Activated CD4-positive, alpha-beta T cell treated with anti-CD3 and anti-CD28 coated beads, Interleukin-2, amount 10 ng/mL, durations not matched to agents 7 days and 5 days (primary cell): Measurements from ENCODE around the gene LMTK2. TPM values are rescaled to one million over a fixed set of nuclear protein-coding genes. Genes with fewer than 3 reads are reported as not detected.
"Not testable (repeated sequence)": the region's sequence is repeated elsewhere in the genome, so short reads cannot be mapped to it uniquely, and the experiment has no call there.

Source experiments
- CTCF ChIA-PET: fragments of 350-600 bp; sonication (Branson Sonifier 250); formaldehyde crosslinking; loops from one replicate; lab custom pipeline; 2021; ENCODE audit warnings: antibody characterized with exemption; lab: Charles Lee
- POLR2A ChIA-PET: fragments of 350-600 bp; sonication (Branson Sonifier 250); formaldehyde crosslinking; loops from one replicate; lab custom pipeline; 2021; ENCODE audit warnings: antibody characterized with exemption; lab: Charles Lee
- DNase-seq: peaks from one replicate; pipeline ENCODE4 v3.0.0-alpha.2; 2020
- H3K27ac Mint-ChIP-seq: one replicate; pipeline ENCODE4 v1.8.0; 2021; ENCODE audit warnings: mild to moderate bottlenecking, moderate library complexity, mixed read lengths
- H3K27me3 Mint-ChIP-seq: one replicate; pipeline ENCODE4 v1.8.0; 2021; ENCODE audit warnings: mixed read lengths
- H3K36me3 Mint-ChIP-seq: one replicate; pipeline ENCODE4 v1.8.0; 2021; ENCODE audit warnings: low read depth, mixed read lengths
- H3K4me1 Mint-ChIP-seq: one replicate; pipeline ENCODE4 v1.8.0; 2021; ENCODE audit warnings: mixed read lengths
- H3K4me3 Mint-ChIP-seq: one replicate; pipeline ENCODE4 v1.8.0; 2021; ENCODE audit warnings: mild to moderate bottlenecking, moderate library complexity, mixed read lengths
- H3K9me3 Mint-ChIP-seq: one replicate; pipeline ENCODE4 v1.8.0; 2021; ENCODE audit warnings: mixed read lengths
- total RNA-seq, 2 experiments: library from RNA; stranded (reverse); gene quantifications; one replicate each; pipeline ENCODE4 v1.2.3, GENCODE V29; 2021

LMTK2 gene
- total RNA-seq, 2 experiments from 2014 or later = 12.8 to 15.5 TPM

- H3K9me3 Mint-ChIP-seq = peaks cover 7% of the 10 kb centered on the region
- no peak overlapping the region for H3K27ac Mint-ChIP-seq
- H3K4me1 Mint-ChIP-seq = peaks cover 31% of the 10 kb centered on the region
- H3K36me3 Mint-ChIP-seq = peaks cover 18% of the 10 kb centered on the region
- POLR2A ChIA-PET = no interaction called here
- no peak overlapping the region for H3K4me3 Mint-ChIP-seq
- H3K27me3 Mint-ChIP-seq = no peaks in the 10 kb centered on the region
- CTCF ChIA-PET = interaction anchor here (0.8 to 2.0 kb wide), 7 partner anchors 8 to 68 kb away, joined by 3 to 9 read pairs (median 4); no protein-coding TSS in a partner anchor
- no peak for DNase-seq
Observed at GRCh38 chr7:98110249-98111022, 3.8 kb downstream of the LMTK2 start.

GRCh38 chr7:98112077-98112476 is 5.4 kb downstream of the LMTK2 start:
- DNase-seq = no peak
- Mint-ChIP-seq H3K4me3 (no peak overlapping the region), H3K4me1 (peaks cover 29% of the 10 kb centered on the region), H3K27me3 (no peaks in the 10 kb centered on the region), H3K36me3 (peaks cover 18% of the 10 kb centered on the region), H3K9me3 (peaks cover 7% of the 10 kb centered on the region), H3K27ac (no peak overlapping the region)
- ChIA-PET POLR2A (no interaction called here), CTCF (interaction anchor here (1.4 to 2.0 kb wide), 2 partner anchors 20 to 56 kb away, joined by 3 to 8 read pairs; no protein-coding TSS in a partner anchor)

GRCh38 chr7:98115746-98116525 is 9.3 kb downstream of the LMTK2 start:
- Mint-ChIP-seq H3K27me3 (no peaks in the 10 kb centered on the region), H3K36me3 (peaks cover 18% of the 10 kb centered on the region), H3K4me1 (peaks cover 12% of the 10 kb centered on the region), H3K4me3 (no peak overlapping the region), H3K9me3 (peaks cover 7% of the 10 kb centered on the region), H3K27ac (no peak overlapping the region)
- ChIA-PET POLR2A (no interaction called here), CTCF (interaction anchor here (0.6 kb wide), 1 partner anchor 577 kb away, joined by 3 read pairs; no protein-coding TSS in a partner anchor)
- no peak for DNase-seq

GRCh38 chr7:98116656-98117461 is 10.2 kb downstream of the LMTK2 start:
- Mint-ChIP-seq H3K36me3 (peaks cover 18% of the 10 kb centered on the region), H3K4me1 (peaks cover 12% of the 10 kb centered on the region), H3K9me3 (peaks cover 7% of the 10 kb centered on the region), H3K4me3 (no peak overlapping the region), H3K27ac (no peak overlapping the region), H3K27me3 (no peaks in the 10 kb centered on the region)
- CTCF ChIA-PET = interaction anchor here (0.7 kb wide), 1 partner anchor 15 kb away, joined by 3 read pairs; no protein-coding TSS in a partner anchor
- DNase-seq = no peak
- POLR2A ChIA-PET = interaction anchor here (0.6 kb wide), 1 partner anchor 65 kb away, joined by 7 read pairs; no protein-coding TSS in a partner anchor

- no peaks in the 10 kb centered on the region for H3K27me3 Mint-ChIP-seq
- no peak overlapping the region for H3K27ac Mint-ChIP-seq
- ChIA-PET CTCF (interaction anchor here (0.6 to 2.0 kb wide), 4 partner anchors 9 to 76 kb away, joined by 4 to 8 read pairs (median 5); no protein-coding TSS in a partner anchor), POLR2A (interaction anchor here (0.6 kb wide), 1 partner anchor 74 kb away, joined by 7 read pairs; no protein-coding TSS in a partner anchor)
- no peaks in the 10 kb centered on the region for H3K9me3 Mint-ChIP-seq
- peaks cover 4% of the 10 kb centered on the region for H3K4me1 Mint-ChIP-seq
- peaks cover 3% of the 10 kb centered on the region for H3K36me3 Mint-ChIP-seq
- no peak overlapping the region for H3K4me3 Mint-ChIP-seq
- DNase-seq = no peak
Observed at GRCh38 chr7:98119256-98119918, 12.7 kb downstream of the LMTK2 start.

- no peak for DNase-seq
- no peaks in the 10 kb centered on the region for H3K36me3 Mint-ChIP-seq
- peaks cover 1% of the 10 kb centered on the region for H3K4me1 Mint-ChIP-seq
- H3K4me3 Mint-ChIP-seq = no peak overlapping the region
- no peaks in the 10 kb centered on the region for H3K9me3 Mint-ChIP-seq
- H3K27ac Mint-ChIP-seq = no peak overlapping the region
- POLR2A ChIA-PET = no interaction called here
- CTCF ChIA-PET = interaction anchor here (1.0 to 2.0 kb wide), 2 partner anchors 10 to 13 kb away, joined by 3 to 8 read pairs; no protein-coding TSS in a partner anchor
- H3K27me3 Mint-ChIP-seq = no peaks in the 10 kb centered on the region
Observed at GRCh38 chr7:98120559-98120958, 13.9 kb downstream of the LMTK2 start.

GRCh38 chr7:98121388-98121787 is 14.7 kb downstream of the LMTK2 start:
- H3K4me1 Mint-ChIP-seq, H3K27ac Mint-ChIP-seq, POLR2A ChIA-PET, H3K9me3 Mint-ChIP-seq, DNase-seq, H3K36me3 Mint-ChIP-seq, H3K4me3 Mint-ChIP-seq, H3K27me3 Mint-ChIP-seq: not testable (repeated sequence)
- CTCF ChIA-PET = interaction anchor here (1.0 to 1.8 kb wide), 2 partner anchors 9 to 11 kb away, joined by 3 to 4 read pairs; no protein-coding TSS in a partner anchor

GRCh38 chr7:98123365-98123696 is 16.7 kb downstream of the LMTK2 start:
- DNase-seq = no peak
- ChIA-PET CTCF (no interaction called here), POLR2A (no interaction called here)
- Mint-ChIP-seq H3K27ac (no peak overlapping the region), H3K4me1 (peaks cover 1% of the 10 kb centered on the region), H3K4me3 (no peak overlapping the region), H3K36me3 (no peaks in the 10 kb centered on the region), H3K9me3 (no peaks in the 10 kb centered on the region), H3K27me3 (no peaks in the 10 kb centered on the region)

- H3K9me3 Mint-ChIP-seq = no peaks in the 10 kb centered on the region
- CTCF ChIA-PET = no interaction called here
- no peak overlapping the region for H3K4me3 Mint-ChIP-seq
- POLR2A ChIA-PET = no interaction called here
- no peak for DNase-seq
- peaks cover 3% of the 10 kb centered on the region for H3K27me3 Mint-ChIP-seq
- H3K27ac Mint-ChIP-seq = no peak overlapping the region
- H3K4me1 Mint-ChIP-seq = no peaks in the 10 kb centered on the region
- no peaks in the 10 kb centered on the region for H3K36me3 Mint-ChIP-seq
Observed at GRCh38 chr7:98125759-98126158, 19.1 kb downstream of the LMTK2 start.

- no peaks in the 10 kb centered on the region for H3K36me3 Mint-ChIP-seq
- peaks cover 6% of the 10 kb centered on the region for H3K4me1 Mint-ChIP-seq
- H3K4me3 Mint-ChIP-seq = no peak overlapping the region
- H3K27me3 Mint-ChIP-seq = peaks cover 5% of the 10 kb centered on the region
- POLR2A ChIA-PET = no interaction called here
- no peaks in the 10 kb centered on the region for H3K9me3 Mint-ChIP-seq
- H3K27ac Mint-ChIP-seq = no peak overlapping the region
- DNase-seq = no peak
- CTCF ChIA-PET = no interaction called here
Observed at GRCh38 chr7:98126311-98127142, 19.9 kb downstream of the LMTK2 start.

GRCh38 chr7:98128346-98128745 is 21.7 kb downstream of the LMTK2 start:
- ChIA-PET CTCF (no interaction called here), POLR2A (no interaction called here)
- peaks cover 8% of the 10 kb centered on the region for H3K27me3 Mint-ChIP-seq
- H3K4me3 Mint-ChIP-seq = no peak overlapping the region
- no peak overlapping the region for H3K27ac Mint-ChIP-seq
- peaks cover 25% of the 10 kb centered on the region for H3K4me1 Mint-ChIP-seq
- H3K9me3 Mint-ChIP-seq = no peaks in the 10 kb centered on the region
- no peak for DNase-seq
- H3K36me3 Mint-ChIP-seq = no peaks in the 10 kb centered on the region
